ENCODE data around the gene BID. TPM values are rescaled to one million over a fixed set of nuclear protein-coding genes. Genes with fewer than 3 reads are reported as not detected.

BID gene
- polyA plus RNA-seq, 1 donor from 2014 or later: 88.6 TPM

GRCh38 chr22:17782158-17782557 lies 7.9 kb upstream of the BID start:
- no peaks in the 10 kb centered on the region for H3K9me3 ChIP-seq (ENCODE audit: low read length)
- TF ChIP-seq TAF1 (IDR thresholded peaks at IDR 0.05; ENCODE audit: low read depth) (no peak), REST (IDR thresholded peaks at IDR 0.05; ENCODE audit: borderline replicate concordance) (no peak), EZH2 (IDR thresholded peaks at IDR 0.05; ENCODE audit: borderline replicate concordance, insufficient read depth, low read length, poor library complexity, severe bottlenecking) (no peak), SMC3 (conservative IDR thresholded peaks at IDR 0.05; ENCODE audit: poor library complexity) (no peak), MXI1 (conservative IDR thresholded peaks at IDR 0.05; ENCODE audit: poor library complexity, severe bottlenecking) (no peak), CTCF (IDR thresholded peaks at IDR 0.05; ENCODE audit: poor library complexity, severe bottlenecking) (no peak), RAD21 (conservative IDR thresholded peaks at IDR 0.05) (no peak), EP300 (conservative IDR thresholded peaks at IDR 0.05; ENCODE audit: poor library complexity, severe bottlenecking) (no peak), POLR2AphosphoS5 (IDR thresholded peaks at IDR 0.05) (no peak)
- no peak overlapping the region for H2AFZ ChIP-seq (ENCODE audit: low read depth, low read length)
- H3K36me3 ChIP-seq (ENCODE audit: insufficient read depth, low read length): no peaks in the 10 kb centered on the region
- no peak overlapping the region for H3K4me2 ChIP-seq (ENCODE audit: low read length)
- H3K79me2 ChIP-seq (replicated peaks; ENCODE audit: insufficient read depth, low read length): no peaks in the 10 kb centered on the region
- H3K4me3 ChIP-seq (ENCODE audit: low read length): no peak overlapping the region
- no peak overlapping the region for H3K9ac ChIP-seq (ENCODE audit: low read length)
- H3K9me2 ChIP-seq (ENCODE audit: insufficient read depth, low read length): no peaks in the 10 kb centered on the region
- no peaks in the 10 kb centered on the region for H3K27me3 ChIP-seq (ENCODE audit: insufficient read depth, low read depth, low read length)
- H3F3A ChIP-seq (ENCODE audit: insufficient read depth, low read length, poor library complexity, severe bottlenecking): no peaks in the 10 kb centered on the region
- H3K27ac ChIP-seq (ENCODE audit: low read length): no peak overlapping the region
- H4K20me1 ChIP-seq (ENCODE audit: insufficient read depth): no peaks in the 10 kb centered on the region

- H3K27ac ChIP-seq (ENCODE audit: low read length): no peak overlapping the region
- H2AFZ ChIP-seq (ENCODE audit: low read depth, low read length): no peak overlapping the region
- H3K36me3 ChIP-seq (ENCODE audit: insufficient read depth, low read length): no peaks in the 10 kb centered on the region
- no peak for TF ChIP-seq MXI1 (conservative IDR thresholded peaks at IDR 0.05; ENCODE audit: poor library complexity, severe bottlenecking)
- TF ChIP-seq EP300 (conservative IDR thresholded peaks at IDR 0.05; ENCODE audit: poor library complexity, severe bottlenecking): no peak
- TF ChIP-seq RAD21 (conservative IDR thresholded peaks at IDR 0.05): no peak
- TF ChIP-seq POLR2AphosphoS5 (IDR thresholded peaks at IDR 0.05): no peak
- no peak for TF ChIP-seq REST (IDR thresholded peaks at IDR 0.05; ENCODE audit: borderline replicate concordance)
- TF ChIP-seq EZH2 (IDR thresholded peaks at IDR 0.05; ENCODE audit: borderline replicate concordance, insufficient read depth, low read length, poor library complexity, severe bottlenecking): no peak
- TF ChIP-seq SMC3 (conservative IDR thresholded peaks at IDR 0.05; ENCODE audit: poor library complexity): no peak
- TF ChIP-seq CTCF (IDR thresholded peaks at IDR 0.05; ENCODE audit: poor library complexity, severe bottlenecking): no peak
- TF ChIP-seq TAF1 (IDR thresholded peaks at IDR 0.05; ENCODE audit: low read depth): no peak
- no peaks in the 10 kb centered on the region for H3F3A ChIP-seq (ENCODE audit: insufficient read depth, low read length, poor library complexity, severe bottlenecking)
- no peaks in the 10 kb centered on the region for H3K27me3 ChIP-seq (ENCODE audit: insufficient read depth, low read depth, low read length)
- H4K20me1 ChIP-seq (ENCODE audit: insufficient read depth): no peaks in the 10 kb centered on the region
- H3K4me3 ChIP-seq (ENCODE audit: low read length): no peak overlapping the region
- no peaks in the 10 kb centered on the region for H3K9me2 ChIP-seq (ENCODE audit: insufficient read depth, low read length)
- H3K9ac ChIP-seq (ENCODE audit: low read length): no peak overlapping the region
- H3K4me2 ChIP-seq (ENCODE audit: low read length): no peak overlapping the region
- H3K9me3 ChIP-seq (ENCODE audit: low read length): no peaks in the 10 kb centered on the region
- no peaks in the 10 kb centered on the region for H3K79me2 ChIP-seq (replicated peaks; ENCODE audit: insufficient read depth, low read length)
These were observed 7.2 kb upstream of the BID start for GRCh38 chr22:17781319-17782031.

All from neural cell (in vitro differentiated cells).